GM08714 (cell line): ENCODE measurements around the gene GCC1.
"Not testable (repeated sequence)": the region's sequence is repeated elsewhere in the genome, so short reads cannot be mapped to it uniquely, and the experiment has no call there.

ENCODE experiments used
- H3K4me3 ChIP-seq: fragments of 200-500 bp; sonication (Bioruptor generic); 2 replicates; pipeline ENCODE4 v1.5.1; 2014; ENCODE audit warnings: mild to moderate bottlenecking, low read length, inconsistent platforms
- ZNF274 ChIP-seq: IDR thresholded peaks from 2 replicates; pipeline ENCODE4 v1.6.1; 2012; ENCODE audit warnings: mild to moderate bottlenecking, low read depth, low read length

Gene GCC1

DNA sequence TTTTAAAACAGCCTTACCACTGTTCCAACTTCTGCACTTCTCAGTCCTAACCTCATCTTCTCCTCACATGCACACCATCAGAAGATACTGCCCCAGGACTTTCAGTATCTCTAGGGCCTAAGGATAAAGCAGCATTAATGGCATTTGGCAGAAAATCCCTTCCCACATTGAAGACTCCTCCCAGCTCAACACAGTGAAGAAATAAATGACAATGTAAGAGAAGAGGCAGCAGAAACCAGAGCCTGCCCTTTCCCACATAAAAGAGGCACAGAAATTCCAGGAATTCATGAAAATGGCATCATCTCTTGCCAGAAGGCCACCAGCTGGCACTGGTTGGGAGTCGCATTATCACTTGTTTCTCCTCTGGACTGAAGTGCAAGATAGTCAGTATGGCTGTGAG, 3.7 kb downstream of the GCC1 start:
- no peak for TF ChIP-seq ZNF274
- H3K4me3 ChIP-seq: no peak overlapping the region

DNA sequence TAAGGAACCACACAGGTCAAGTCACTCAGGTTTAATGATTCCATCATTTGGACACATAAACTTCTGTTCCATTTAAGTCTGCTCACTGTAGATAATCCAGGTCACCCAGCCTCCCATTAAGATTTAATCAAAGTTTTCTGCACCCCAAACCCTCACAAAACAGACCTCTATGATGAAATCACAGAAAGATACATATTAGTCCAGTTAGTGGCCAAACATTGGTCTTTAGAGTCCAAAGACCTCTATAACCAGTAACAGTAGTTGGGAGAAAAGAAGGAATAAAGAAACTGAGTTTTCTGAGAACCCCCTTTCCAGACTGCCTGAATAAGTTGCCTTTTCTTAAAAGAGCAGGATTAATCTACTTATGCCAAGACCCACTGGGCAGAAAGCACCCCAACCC, 4.8 kb downstream of the GCC1 start:
- TF ChIP-seq ZNF274: no peak
- no peak overlapping the region for H3K4me3 ChIP-seq

DNA sequence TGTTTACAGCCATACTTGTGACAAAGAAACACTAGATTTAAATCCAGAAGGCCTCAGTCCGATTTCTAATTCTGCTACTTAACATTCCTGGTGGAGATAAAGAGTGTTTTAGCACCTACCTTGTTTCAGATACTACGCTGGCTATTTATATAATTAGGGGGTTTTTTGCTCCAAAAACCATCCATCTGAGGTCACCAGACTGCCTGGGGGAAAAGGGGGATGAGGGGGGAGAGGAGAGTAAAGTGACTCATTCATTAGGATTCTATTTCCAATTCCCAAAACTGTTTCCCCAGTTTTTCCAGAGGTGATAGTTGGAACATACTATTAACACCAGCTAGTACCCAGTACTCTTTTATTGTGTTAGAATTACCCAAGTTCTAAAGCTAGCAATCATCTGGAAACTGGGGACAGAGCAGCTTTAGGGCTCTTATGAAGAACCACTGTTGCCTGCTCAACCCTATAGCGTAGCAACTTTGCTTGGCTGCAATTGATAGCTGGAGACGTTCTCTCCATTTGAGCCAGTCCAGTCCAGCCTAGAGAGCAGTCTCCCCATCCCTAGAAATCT, 6.6 kb downstream of the GCC1 start:
- no peak overlapping the region for H3K4me3 ChIP-seq
- TF ChIP-seq ZNF274: no peak

DNA sequence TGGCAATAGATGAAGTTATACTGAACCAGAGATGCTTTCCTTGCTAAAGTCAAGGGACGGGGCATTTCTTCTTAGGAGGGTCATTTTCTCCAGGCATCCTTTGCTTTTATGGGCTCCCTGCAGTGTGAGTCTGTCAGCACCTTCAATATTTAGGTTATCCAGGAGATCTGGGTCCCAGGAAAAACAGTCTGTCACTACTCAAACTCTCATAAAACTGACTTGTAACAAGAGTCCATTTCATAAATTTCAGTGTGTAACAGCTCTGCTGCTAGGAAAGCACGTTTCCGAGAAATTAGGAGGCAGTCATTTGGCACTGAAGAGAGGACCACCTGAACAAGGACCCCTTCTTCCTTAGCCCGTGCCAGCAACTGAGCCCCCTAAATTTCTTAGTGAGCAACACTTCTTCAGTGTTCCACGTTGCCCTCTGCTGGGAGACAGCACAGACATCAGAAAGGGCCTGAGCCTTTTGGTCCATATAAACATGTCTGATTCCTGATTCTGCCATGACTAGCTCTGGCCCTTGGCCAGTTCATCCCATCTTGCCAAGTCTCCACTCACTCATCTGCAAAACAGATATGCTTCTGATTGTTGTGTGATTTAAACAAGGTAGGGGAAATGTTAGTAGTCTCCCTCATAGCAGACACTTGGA, 7.2 kb downstream of the GCC1 start:
- TF ChIP-seq ZNF274: no peak
- no peak overlapping the region for H3K4me3 ChIP-seq

GRCh38 chr7:127571741-127572505, 13.5 kb downstream of the GCC1 start:
- H3K4me3 ChIP-seq: no peak overlapping the region
- no peak for TF ChIP-seq ZNF274

GRCh38 chr7:127568034-127568433, 17.4 kb downstream of the GCC1 start:
- H3K4me3 ChIP-seq: not testable (repeated sequence)

GRCh38 chr7:127566242-127566641, 19.2 kb downstream of the GCC1 start:
- H3K4me3 ChIP-seq: no peak overlapping the region
- no peak for TF ChIP-seq ZNF274

DNA sequence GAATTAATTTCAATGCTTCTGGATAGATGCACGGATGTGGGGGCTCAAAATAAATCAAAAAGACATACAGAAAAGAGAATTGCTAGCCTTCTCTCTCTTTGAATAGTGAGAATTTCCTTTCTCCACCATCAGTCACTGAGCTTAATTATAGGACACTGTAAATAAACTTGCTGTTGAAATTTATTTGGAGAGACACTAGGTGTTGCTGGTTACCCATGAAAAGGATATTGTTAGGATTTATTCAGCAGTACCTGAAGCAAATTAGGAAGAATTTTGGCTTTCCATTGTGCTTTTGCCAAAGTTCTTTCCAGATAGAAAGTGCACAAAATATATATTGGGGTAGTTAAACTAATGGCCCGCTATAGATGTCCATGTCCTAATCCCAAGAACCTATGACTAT, 27.6 kb downstream of the GCC1 start:
- H3K4me3 ChIP-seq: no peak overlapping the region
- no peak for TF ChIP-seq ZNF274

DNA sequence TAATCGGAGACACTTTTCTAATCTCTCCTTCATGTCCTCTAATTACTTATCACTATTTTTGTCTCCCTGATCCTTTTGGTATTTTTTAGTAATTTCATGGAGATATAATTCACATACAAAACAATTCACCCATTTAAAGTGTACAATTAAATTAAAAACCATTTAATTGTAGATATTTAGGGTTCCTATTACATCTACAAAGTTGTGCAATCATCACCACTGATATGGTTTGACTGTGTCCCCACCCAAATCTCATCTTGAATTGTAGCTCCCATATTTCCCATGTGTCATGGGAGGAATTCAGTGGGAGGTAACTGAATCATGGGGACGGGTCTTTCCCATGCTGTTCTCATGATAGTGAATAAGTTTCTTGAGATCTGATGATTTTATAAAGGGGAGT, 29.0 kb downstream of the GCC1 start:
- no peak for TF ChIP-seq ZNF274
- no peak overlapping the region for H3K4me3 ChIP-seq

GRCh38 chr7:127551941-127552340, 33.5 kb downstream of the GCC1 start:
- no peak for TF ChIP-seq ZNF274
- H3K4me3 ChIP-seq: no peak overlapping the region

DNA sequence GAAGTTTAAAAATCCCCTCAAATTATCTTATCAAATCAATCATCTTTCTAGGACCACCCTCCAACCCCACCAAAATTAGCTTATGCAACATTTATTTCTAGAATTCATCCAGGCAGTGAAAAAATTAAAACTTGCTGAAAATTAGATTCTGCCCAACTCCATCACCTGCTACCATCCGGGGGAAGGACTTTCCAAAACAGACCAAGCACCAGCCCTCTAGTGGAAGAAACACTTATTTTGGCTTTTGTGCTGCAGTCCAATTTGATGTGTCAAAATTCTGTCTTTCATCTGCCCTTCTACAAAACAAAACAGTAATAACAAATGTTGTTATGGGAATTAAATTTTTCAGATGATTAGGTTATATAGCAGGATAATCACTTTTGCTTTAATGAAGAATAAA, 35.1 kb downstream of the GCC1 start:
- no peak for TF ChIP-seq ZNF274
- H3K4me3 ChIP-seq: no peak overlapping the region

DNA sequence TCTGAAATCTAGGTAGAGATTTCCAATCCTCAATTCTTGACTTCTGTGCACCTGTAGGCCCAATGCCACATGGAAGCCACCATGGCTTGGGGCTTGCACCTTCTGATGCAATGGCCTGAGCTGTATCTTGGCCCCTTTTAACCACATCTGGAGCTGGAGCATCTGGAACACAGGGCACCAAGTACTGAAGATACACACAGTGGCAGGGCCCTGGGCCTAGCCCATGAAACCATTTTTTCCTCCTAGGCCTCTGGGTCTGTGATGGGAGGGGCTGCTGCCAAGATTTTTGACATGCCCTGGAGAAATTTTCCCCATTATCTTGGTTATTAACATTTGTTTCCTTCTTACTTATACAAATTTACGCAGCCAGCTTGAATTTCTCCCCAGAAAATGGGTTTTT, 39.1 kb downstream of the GCC1 start:
- H3K4me3 ChIP-seq: no peak overlapping the region
- TF ChIP-seq ZNF274: no peak

DNA sequence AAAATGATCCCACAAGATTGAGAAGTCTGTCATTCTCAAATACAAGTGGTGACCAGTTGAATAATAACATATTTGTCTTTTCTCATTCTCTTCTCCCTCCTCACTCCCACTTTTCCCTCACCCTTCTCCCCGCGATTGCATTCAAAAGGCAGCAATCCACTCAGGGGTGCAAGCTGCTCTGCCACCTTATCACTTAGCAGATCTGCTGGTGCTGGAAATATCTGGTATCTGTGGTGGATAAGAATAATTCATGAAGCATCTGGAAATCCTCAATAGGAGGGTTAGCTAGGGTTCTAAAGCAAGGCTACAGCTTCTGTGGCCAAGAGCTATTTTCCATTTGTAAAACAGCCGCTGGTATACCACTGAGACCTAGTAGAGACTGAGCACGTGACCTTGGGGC, 43.8 kb downstream of the GCC1 start:
- no peak for TF ChIP-seq ZNF274
- no peak overlapping the region for H3K4me3 ChIP-seq

DNA sequence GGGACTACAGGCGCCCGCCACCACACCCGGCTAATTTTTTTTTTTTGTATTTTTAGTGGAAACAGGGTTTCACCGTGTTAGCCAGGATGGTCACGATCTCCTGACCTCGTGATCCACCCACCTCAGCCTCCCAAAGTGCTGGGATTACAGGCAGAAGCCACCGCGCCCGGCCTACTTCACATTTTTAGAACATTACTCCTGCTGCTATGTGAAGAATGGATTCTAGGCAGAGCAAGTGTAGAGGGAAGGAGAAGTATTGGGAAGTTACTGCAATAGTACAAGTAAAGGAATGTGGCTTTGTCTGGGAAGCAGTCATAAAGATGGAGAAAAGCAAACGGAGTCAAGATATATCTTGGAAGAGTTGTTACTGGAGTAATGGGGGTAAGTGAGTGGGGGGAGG, 44.9 kb downstream of the GCC1 start:
- not testable (repeated sequence) for H3K4me3 ChIP-seq

GRCh38 chr7:127539116-127539515, 46.3 kb downstream of the GCC1 start:
- no peak for TF ChIP-seq ZNF274
- H3K4me3 ChIP-seq: no peak overlapping the region
